HG02678 (cell line): ENCODE measurements around the gene MLST8.

Source experiments
- ATAC-seq: cut with Tn5 transposase; IDR thresholded peaks from one replicate; pipeline ENCODE4 v1.9.1; 2021; ENCODE audit warnings: mild to moderate bottlenecking, moderate library complexity; ENCODE audit not compliant: unreplicated experiment

The MLST8 gene, protein sequence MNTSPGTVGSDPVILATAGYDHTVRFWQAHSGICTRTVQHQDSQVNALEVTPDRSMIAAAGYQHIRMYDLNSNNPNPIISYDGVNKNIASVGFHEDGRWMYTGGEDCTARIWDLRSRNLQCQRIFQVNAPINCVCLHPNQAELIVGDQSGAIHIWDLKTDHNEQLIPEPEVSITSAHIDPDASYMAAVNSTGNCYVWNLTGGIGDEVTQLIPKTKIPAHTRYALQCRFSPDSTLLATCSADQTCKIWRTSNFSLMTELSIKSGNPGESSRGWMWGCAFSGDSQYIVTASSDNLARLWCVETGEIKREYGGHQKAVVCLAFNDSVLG

DNA sequence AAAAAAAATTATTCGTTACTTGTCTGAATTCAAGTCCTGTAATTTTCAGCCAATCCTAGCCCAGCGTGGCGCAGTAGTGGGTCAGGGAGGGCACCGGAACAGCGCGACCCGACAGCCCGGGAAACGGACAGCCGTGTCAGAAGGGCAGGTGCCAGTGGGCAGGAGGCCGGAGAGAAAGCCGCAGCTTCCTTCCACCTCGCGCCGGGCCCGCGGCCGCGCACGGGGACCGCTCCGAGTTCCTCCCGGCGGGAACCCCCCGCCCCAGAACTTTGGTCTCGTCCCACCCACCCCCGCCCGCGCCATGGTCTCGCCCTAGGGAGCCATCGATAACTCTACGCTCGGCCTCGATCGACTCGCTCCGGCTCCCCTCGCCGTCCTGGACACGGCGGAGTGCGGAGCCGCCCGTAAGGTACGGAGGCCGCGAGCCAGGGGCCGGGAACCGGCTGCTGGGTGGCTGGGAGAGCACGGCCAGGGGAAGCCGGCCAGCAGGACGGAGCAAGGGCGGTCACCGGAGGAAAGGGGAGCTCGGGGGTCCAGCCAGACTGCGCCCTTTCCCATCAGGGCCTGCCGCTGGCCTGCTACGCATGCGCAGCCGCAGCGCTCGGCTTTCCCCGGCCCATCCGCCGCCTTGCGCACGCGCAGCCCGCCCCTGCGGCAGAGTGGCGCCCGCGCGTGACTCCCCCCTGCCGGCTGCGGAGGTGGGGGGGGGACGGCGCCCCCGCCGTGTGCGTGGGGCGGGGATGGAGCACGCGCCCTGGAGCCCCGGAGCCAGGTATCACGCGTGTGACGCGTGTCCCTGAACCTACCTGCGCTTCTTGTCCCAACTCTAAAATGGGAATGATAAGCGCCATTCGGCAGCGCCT, at the start of gene MLST8:
Gene MLST8, plus strand, starts transcription at position 351 of the 863 bp plus-strand sequence. CDS start 632 bp downstream, outside the sequence.
- peak; percentile 80 for ATAC-seq

DNA sequence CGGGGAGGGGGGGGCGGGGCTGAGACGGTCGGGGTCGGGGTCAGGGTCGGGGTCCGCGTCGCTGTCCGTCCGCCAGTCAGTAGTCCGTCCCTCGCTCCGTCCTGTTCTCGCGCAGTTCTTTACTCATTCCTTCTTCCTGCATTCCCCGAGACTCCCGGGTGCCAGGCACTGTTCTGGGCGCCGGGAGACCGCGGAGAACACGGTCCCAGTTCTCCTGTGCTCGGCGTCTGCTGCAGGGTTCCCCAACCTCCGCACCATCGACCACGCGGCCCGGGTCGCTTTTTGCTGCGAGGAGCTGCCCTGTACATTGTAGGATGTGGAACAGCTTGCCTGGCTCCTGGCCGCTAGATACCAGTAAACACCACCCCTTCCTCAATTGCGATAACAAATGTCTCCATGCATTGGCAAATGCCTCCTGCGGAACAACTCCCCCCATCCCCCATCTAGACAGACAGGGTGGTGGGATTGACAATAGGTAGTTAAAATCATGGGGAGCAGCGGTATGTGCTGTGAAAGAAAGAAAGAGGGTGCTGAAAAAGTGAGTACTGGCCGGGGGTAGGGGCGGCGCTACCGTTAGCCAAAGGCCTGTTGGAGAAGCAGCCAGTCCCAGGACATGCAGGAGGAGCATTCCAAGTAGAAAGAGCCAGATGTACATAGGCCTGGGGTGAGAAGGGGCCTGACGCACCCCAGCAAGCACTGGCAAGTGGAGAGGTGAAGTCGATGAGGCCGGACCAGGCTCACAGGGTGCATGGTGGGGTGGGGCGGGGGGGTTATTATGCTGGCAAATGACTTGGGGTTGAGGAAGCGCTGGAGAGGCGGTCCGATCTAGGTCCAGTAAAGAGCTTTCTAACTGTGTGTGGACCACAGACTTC, 49.0 kb upstream of the MLST8 start:
- no peak for ATAC-seq

DNA sequence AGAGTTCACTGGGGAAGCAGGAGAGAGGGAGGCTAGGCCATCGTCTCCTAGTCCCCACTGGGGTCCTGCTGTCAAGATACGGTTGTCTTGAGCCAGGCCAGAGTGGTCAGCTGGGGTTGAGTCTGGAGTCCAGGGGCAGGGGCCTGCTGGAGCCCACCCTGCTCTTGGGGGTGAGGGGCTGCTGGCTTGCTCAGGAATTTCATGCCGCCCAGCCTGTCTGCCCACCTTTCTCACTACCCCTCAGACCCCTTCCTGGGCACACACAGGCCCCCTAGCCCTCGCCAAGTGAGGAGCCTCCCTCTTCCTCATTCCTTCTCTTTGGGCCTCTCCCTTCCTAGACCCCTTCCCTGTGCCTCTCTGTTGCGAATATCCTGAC, 48.4 kb upstream of the MLST8 start:
- no peak for ATAC-seq

DNA sequence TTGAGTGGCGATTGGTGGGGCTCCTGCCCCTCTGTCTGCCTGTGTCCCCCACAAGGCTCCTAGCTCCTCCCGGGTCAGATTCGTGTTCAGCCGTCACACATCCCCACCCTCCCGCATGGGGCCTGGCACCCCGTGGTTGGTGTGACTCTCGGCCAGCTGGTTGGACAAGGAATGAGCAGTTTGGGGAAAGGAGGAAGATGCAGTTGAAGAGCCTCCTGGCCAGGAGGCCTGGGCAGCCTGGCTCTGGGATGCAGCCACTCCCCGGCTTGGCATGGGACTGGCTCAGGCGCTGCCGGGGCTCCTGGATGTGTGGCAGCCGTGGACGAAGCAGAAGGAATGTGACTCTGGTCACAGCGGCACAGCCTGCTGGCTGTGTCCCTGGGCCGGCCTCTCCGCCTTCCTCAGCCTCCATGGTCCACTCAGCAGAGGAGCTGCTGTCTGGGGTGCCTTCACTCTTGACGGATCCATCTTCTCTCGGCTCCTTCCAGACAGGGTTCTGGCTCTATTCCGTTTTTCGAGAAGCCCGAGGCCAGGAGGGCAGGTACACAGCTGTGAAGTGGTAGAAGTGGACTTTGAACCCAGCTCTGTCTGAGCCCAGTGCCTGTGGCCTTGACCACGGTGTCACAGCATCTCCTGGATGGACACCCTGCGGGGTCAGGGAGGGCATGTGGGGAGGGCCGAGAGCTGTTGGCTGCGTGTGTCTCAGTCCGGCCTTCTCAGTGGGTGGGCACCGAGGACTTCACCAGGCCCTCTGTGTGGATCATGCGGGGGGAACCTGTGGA, 47.6 kb upstream of the MLST8 start:
- no peak for ATAC-seq

DNA sequence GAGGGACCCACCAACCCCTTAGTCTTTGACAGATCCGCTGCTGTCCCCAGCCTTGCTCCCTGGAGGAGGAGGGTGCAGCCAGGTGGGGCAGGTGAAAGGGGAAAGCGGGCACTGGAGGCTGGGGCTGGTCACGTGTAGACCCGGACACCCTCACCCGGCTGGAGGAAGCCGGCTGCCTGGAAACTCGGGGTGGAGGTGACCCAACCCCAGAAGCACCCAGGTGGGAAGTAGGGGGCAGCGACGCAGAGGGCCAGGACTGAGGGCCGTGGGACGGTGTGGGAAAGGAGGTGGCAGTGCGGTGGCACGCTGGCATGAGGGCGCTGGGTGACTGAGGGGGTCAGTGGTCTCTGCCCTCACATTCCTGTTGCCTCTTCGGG, 47.0 kb upstream of the MLST8 start:
- ATAC-seq, result no peak

DNA sequence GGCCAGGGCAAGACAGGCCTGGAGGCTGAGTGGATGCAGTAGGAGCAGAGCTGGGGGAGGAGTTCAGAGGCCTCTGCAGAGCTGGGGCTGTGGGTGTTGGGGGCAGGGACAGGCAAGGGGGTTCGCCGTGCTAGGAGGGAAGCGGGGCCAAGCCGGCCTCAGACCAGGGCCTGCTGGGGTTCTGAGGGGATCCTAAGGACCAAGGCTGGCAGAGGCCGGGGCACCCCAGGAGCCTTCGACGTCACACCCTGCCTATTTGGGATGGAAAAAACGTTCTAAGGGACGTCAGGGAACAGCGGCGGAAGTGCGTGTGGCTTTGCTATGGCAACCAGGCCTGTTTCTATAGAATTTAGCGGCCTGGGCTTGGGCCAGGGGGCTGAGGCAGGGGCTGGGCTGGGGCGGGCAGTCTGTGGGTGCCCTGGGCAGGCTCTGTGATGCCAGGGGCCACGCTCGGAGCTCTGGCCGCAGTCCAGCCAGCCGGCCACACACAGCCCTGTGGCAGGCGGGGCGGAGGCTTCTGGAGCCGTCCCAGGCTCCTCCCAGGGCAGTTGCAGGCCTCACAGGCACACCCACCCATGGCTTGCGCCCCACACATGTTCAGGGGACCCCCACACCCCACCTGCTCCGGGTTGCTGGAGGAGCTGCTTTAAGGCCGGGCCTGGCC, 45.9 kb upstream of the MLST8 start:
- ATAC-seq, result no peak

DNA sequence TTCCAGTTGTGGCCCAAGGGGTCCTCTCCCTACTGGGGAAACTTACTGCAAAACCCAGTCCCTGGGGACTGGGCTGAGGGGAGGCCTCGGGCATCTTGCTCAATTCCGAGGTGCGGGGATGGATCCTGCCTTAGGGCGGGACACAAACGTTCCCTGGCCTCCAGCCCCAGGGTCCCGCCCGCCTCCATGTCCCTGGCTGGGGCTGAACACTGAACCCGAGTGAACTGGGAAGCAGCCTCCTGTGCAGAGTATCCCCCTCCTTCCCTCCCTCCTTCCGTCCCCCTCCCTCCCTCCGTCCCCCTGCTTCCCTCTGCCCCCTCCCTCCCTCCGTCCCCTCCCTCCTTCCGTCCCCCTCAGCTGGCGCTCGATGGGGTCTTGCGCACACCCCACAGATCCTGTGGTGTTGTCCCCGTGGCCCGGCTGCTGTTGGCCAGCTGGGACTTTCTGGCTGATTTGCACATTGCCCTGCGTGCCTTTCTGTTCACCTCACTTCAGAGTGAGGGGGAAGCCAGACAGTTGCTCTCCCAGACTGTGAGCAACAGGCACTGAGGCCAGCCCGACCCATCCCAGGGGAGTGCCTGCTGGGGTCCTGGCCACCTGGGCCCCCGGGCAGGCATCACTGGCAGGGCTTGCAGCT, 44.2 kb upstream of the MLST8 start:
- ATAC-seq, result no peak

DNA sequence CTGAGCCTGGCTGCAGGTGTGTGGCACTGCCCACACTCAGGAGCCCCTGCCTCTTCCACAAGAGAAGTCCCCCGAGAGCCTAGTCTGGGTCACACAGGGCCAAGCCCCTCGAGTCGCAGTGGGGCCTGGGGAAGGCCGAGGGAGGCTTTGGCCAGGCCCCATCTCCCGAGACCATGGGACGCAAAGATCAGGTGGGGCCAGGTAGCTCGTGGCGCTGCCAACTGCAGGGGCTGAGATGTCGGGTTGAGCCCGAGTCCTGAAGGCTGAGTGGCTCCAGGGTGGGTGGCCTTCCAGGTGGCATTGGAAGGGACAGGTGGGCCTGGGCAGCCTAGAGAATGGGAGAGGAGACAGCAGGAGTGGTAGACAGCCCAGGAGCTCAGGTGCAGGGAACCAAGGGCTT, 43.3 kb upstream of the MLST8 start:
- no peak for ATAC-seq

DNA sequence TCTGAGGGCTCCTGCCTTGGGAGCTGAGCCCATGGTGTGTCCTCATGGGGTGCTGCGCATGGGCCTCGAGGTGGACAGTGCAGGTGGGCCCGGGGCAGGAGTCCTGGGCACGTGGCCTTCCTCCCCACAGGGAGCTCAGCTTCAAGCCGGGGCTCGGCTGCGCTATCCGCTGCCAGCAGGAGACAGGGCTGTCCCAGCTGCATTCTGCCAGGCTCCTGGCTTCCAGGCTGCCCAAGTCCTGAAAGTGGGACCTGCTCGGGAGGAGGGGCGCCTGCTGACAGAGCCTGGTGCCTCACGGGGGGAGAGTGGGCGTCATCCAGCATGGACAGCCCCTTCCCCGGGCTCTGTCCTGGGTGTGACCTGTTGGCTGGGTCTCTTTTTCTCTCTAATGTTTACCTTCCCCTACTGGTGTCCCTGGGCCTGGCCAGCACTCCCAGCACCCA, 42.6 kb upstream of the MLST8 start:
- ATAC-seq, result no peak

DNA sequence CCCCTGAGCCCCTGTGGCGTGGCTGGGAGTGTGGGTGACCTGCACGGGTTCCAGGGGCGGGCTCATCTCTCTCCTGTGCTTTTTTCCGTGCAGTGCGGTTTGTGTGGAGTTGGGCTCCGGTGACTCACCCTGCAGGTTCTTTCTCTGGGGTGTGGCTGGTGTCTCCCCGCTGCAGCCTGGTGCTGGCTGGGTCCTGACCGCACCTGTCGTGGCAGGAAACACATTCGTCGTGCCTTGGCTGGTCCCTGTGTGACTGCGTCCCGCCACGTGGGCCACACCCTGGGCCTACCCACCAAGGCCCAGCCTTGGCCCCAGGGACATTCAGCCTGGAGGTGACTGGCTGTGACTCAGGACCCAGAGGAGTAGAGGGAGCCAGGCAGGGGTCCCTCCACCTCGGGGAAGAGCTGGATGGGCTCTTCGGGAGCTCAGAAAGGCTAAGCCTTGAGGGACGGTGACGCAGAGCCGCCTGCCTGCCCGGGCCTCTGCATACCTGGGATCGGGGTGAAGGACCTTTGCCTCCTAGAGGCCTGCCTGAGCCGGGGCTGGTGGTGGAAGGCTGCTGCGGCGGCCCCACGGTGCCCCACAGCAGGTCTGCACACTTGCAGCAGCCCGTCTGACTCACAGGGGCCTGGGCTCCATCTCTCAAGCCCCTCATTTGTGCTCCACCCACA, 41.9 kb upstream of the MLST8 start:
- no peak for ATAC-seq

DNA sequence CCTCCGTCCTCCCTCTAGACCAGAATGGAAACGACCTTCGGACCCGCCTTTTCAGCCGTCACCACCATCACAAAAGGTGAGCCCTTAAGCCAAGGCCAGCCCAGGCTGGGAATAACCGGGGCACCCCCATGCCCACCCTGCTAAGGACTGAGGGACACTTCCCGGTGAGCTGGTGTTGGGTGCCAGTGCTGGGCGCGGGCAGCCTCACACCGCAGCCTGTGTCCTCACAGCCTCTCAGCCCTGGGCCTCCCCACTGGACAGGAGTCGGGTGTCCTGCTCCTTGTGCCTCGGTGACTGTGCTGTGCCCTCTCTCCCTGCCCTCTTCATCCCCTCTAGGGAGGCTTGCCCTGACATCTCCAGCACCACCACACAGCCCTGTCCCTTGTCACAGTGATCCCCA, 39.4 kb upstream of the MLST8 start:
- no peak for ATAC-seq

DNA sequence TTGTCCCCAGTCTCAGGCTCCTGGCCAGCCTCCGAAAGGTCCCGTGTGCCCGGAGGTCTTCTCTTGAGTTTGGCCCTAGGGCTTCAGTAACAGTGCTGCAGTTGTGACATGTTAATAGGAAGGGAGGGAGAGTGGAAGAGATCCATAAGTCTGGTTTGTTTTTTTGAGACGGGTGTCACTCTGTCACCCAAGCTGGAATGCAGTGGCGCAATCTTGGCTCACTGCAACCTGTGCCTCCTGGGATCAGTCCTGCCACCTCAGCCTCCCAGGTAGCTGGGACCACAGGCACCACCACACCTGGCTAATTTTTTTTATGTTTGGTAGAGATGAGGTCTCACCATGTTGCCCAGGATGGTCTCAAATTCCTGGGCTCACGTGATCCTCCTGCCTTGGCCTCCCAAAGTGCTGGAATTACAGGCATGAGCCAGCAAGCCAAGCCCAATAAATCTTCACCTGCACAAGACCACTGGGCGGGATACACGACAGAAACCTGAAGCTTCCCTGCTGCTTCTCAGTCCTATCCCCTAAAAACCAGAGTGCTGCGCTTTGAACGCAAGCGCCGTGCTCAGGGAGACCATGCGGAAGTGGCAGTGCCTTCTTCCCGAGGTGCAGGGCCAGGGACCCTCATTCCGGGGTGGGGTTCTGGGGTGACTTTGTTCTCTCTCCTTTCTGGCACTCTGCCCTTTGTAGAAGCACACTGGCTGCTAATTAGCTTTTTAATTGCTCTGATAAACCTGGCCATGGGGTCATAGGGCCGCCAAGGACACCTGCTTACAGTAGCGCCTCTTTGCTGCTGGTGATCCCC, 38.8 kb upstream of the MLST8 start:
- ATAC-seq, result no peak

DNA sequence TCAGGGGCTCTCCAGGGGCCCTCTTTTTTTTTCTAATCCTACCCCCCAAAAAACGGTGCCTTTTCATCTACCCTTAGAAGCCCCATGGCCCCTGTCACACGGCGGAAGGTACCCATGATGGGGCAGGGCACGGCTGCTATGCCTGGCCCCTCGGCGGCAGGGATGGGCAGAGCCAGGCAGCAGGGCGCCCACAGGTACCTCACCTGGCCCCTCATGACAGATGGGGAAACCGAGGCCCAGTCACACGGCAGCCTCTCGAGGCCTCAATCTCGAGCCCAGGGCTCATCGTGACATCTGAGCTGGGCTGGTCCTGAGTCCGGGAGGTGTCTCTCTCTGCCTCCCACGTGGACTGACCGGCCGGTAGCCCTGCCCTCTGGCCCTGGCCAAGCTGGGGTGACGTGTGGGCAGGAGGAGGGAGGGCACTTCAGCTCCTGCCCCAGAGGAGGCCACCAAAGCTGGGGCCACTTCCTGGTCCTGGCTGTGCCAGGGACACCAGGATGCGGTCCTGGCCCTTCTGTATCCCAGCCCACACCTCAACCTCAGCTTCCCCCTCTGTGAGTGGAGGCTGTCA, 38.1 kb upstream of the MLST8 start:
- ATAC-seq, result no peak

DNA sequence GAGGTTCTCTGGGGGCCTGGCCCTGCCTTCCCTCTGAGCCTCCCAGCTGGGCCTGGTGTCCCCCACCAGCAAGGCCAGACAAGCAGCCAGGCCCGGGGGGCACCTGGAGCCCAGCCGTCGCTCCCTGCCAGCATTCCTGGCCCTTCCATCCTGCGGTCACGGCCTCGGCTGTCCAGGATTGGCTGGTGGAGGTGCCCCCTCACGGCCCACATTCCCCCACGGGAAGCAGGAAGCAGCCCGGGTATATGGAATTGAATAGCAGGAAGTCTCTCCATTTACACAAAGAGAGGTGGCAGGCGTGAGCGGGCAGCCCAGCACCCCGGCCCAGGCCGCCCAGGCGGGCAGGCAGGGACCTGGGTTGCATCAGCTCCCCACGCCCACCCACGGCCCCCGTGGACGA, 35.2 kb upstream of the MLST8 start:
- no peak for ATAC-seq

DNA sequence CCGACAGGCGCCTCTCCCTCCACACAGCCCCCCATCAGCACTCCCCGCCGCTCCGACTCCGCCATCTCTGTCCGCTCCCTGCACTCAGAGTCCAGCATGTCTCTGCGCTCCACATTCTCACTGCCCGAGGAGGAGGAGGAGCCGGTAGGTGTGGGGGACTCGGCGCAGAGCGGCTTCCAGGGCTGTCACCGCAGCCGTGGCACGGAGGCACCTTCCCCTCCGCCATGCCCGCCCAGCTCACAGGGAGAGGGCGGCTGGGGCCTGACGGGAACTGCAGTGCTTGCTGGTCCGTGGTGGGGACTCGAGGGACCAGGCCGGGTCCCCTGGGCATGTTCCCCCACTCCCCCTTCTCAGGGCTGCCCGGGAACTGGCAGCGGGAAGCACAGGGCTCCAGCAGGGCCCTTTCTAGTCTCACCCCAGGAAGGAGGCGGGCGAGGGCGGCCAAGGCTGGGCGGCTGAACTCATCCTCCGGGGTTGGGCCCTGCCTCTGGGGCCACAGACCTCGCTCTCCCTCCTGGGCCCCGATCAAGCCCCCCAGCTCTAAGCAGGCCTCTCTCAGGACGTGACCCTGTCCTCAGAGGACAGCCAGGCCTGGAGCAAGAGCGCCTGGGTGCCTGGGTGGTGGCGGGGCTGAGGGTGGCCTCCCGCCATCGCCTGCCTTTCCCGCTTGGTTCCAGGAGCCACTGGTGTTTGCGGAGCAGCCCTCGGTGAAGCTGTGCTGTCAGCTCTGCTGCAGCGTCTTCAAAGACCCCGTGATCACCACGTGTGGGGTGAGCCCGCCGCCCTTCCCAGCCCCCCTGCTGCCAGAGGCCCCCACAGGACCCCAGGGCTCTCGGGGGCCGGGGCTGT, 34.4 kb upstream of the MLST8 start:
- no peak for ATAC-seq

DNA sequence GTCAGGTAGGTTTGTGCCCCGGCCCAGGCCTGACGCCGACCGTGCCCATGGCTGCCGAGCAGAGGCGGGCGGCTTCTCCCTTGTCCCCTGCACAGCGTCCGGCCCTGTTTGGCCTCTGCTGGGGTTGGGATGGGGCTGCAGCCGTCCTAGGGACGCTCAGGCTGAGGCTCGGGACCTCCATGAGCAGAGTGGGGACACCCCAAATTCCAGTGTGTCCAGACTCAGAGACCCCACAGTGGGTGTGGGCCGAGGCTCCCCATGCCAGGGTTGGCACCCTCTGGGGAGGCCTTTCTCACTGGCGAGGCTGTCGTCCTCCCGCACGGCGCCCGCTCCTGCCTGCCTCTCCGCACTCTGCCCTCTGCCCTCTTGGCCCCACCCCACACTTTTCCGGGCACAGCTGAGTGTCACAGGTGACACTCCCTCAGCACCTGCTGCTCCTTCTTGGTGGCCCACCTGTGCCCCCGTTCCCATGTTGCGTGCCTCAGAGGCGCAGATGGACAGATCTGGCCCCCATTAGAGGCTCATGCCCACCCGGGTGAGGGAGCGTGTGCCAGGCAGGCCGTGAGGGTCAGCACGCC, 33.6 kb upstream of the MLST8 start:
- no peak for ATAC-seq
